GM19455 (cell line): Measurements from ENCODE around the gene APPL2.

Experiments
- ATAC-seq: cut with Tn5 transposase; IDR thresholded peaks from one replicate; pipeline ENCODE4 v1.9.1; 2021; ENCODE audit not compliant: unreplicated experiment

APPL2 gene

GRCh38 chr12:105235732-105236476 lies at the start of gene APPL2:
APPL2 (minus strand) TSS chr12:105236174; CDS start chr12:105236012, 162 bp downstream.
- ATAC-seq = peak; percentile 91

- ATAC-seq = no peak
Measured at GRCh38 chr12:105285378-105285777, 49.4 kb upstream of the APPL2 start.

GRCh38 chr12:105281694-105282049 lies 45.7 kb upstream of the APPL2 start:
- ATAC-seq = no peak

GRCh38 chr12:105280966-105281693 lies 45.2 kb upstream of the APPL2 start:
- no peak for ATAC-seq

GRCh38 chr12:105279460-105280056 lies 43.6 kb upstream of the APPL2 start:
- ATAC-seq = no peak

GRCh38 chr12:105278043-105278697 lies 42.2 kb upstream of the APPL2 start:
- ATAC-seq = no peak

GRCh38 chr12:105275997-105276733 lies 40.2 kb upstream of the APPL2 start:
- no peak for ATAC-seq

- no peak for ATAC-seq
Measured at GRCh38 chr12:105274571-105274970, 38.6 kb upstream of the APPL2 start.

- ATAC-seq = no peak
Measured at GRCh38 chr12:105273601-105274000, 37.6 kb upstream of the APPL2 start.

- ATAC-seq = no peak
Measured at GRCh38 chr12:105272814-105273416, 36.9 kb upstream of the APPL2 start.

- ATAC-seq = no peak
Measured at GRCh38 chr12:105272152-105272551, 36.2 kb upstream of the APPL2 start.

GRCh38 chr12:105271364-105271763 lies 35.4 kb upstream of the APPL2 start:
- ATAC-seq = no peak

- no peak for ATAC-seq
Measured at GRCh38 chr12:105270671-105271255, 34.8 kb upstream of the APPL2 start.

GRCh38 chr12:105267711-105268110 lies 31.7 kb upstream of the APPL2 start:
- ATAC-seq = no peak

- no peak for ATAC-seq
Measured at GRCh38 chr12:105264771-105265170, 28.8 kb upstream of the APPL2 start.

GRCh38 chr12:105262461-105263184 lies 26.6 kb upstream of the APPL2 start:
- ATAC-seq = no peak

- no peak for ATAC-seq
Measured at GRCh38 chr12:105261010-105261409, 25.0 kb upstream of the APPL2 start.

- ATAC-seq = no peak
Measured at GRCh38 chr12:105259226-105259625, 23.3 kb upstream of the APPL2 start.

GRCh38 chr12:105257321-105257728 lies 21.4 kb upstream of the APPL2 start:
- no peak for ATAC-seq
